NB4 (cell line): Measurements from ENCODE around the gene PTOV1.
A peak's percentile ranks its signal among the peaks of the same experiment; 100 is the strongest.

Experiments
- DNase-seq: peaks from one replicate; pipeline ENCODE4 v3.0.0; 2010; ENCODE audit warnings: low read depth
- H3K4me3 ChIP-seq: one replicate; pipeline ENCODE4 v1.5.1; 2011; ENCODE audit warnings: mild to moderate bottlenecking, low read depth, low read length, moderate library complexity
- CTCF ChIP-seq: IDR thresholded peaks from one replicate; pipeline ENCODE4 v1.5.1; 2012; ENCODE audit warnings: low read depth, low read length
- MAX ChIP-seq: IDR thresholded peaks from 2 replicates; pipeline ENCODE4 v1.6.1; 2011; ENCODE audit warnings: low read depth, low read length
- MYC ChIP-seq: IDR thresholded peaks from 2 replicates; pipeline ENCODE4 v1.6.1; 2011; ENCODE audit warnings: low read depth, low read length
- POLR2A ChIP-seq: IDR thresholded peaks from 2 replicates; pipeline ENCODE4 v1.6.1; 2011; ENCODE audit warnings: mild to moderate bottlenecking; ENCODE audit not compliant: insufficient read length; ENCODE audit errors: extremely low read depth

Gene PTOV1

GRCh38 chr19:49861541-49862378 is 10.8 kb downstream of the PTOV1 start:
- TF ChIP-seq CTCF: no peak
- TF ChIP-seq MYC: no peak
- TF ChIP-seq POLR2A: no peak
- no peak for TF ChIP-seq MAX
- H3K4me3 ChIP-seq: no peak overlapping the region
- no peak for DNase-seq

- no peak overlapping the region for H3K4me3 ChIP-seq
- peak; percentile 58 for DNase-seq
- TF ChIP-seq CTCF: peak; percentile 30
- TF ChIP-seq POLR2A: no peak
Observed at GRCh38 chr19:49862391-49863253, 11.7 kb downstream of the PTOV1 start.

GRCh38 chr19:49863254-49863934 is 12.4 kb downstream of the PTOV1 start:
- H3K4me3 ChIP-seq: no peak overlapping the region
- DNase-seq: no peak
- no peak for TF ChIP-seq MYC
- no peak for TF ChIP-seq CTCF
- TF ChIP-seq MAX: no peak
- TF ChIP-seq POLR2A: no peak

GRCh38 chr19:49863935-49864320 is 13.0 kb downstream of the PTOV1 start:
- H3K4me3 ChIP-seq: no peak overlapping the region
- TF ChIP-seq POLR2A (no peak), MYC (no peak), CTCF (no peak), MAX (no peak)
- no peak for DNase-seq

- H3K4me3 ChIP-seq: no peak overlapping the region
- DNase-seq: no peak
Observed at GRCh38 chr19:49864890-49865289, 13.9 kb downstream of the PTOV1 start.

More at GRCh38 chr19:49864890-49865289, 13.9 kb downstream of the PTOV1 start:
- TF ChIP-seq CTCF: no peak
